GM18520 (cell line): ENCODE data around the gene KRTAP5-8.
"Not testable (repeated sequence)": the region's sequence is repeated elsewhere in the genome, so short reads cannot be mapped to it uniquely, and the experiment has no call there.

Experiments
- ATAC-seq: cut with Tn5 transposase; IDR thresholded peaks from one replicate; pipeline ENCODE4 v1.9.1; 2021; ENCODE audit not compliant: unreplicated experiment

KRTAP5-8 gene

GRCh38 chr11:71505781-71506180 lies 32.0 kb upstream of the KRTAP5-8 start:
- no peak for ATAC-seq

GRCh38 chr11:71507102-71507501 lies 30.7 kb upstream of the KRTAP5-8 start:
- no peak for ATAC-seq

GRCh38 chr11:71518506-71519471 lies 19.0 kb upstream of the KRTAP5-8 start:
- no peak for ATAC-seq

GRCh38 chr11:71519546-71519945 lies 18.3 kb upstream of the KRTAP5-8 start:
- ATAC-seq = no peak

GRCh38 chr11:71525188-71525937 lies 12.5 kb upstream of the KRTAP5-8 start:
- ATAC-seq = no peak

GRCh38 chr11:71525938-71526495 lies 11.8 kb upstream of the KRTAP5-8 start:
- ATAC-seq = no peak

GRCh38 chr11:71526796-71527575 lies 10.8 kb upstream of the KRTAP5-8 start, which contains the start of gene KRTAP5-7:
Gene KRTAP5-7 (plus strand): TSS chr11:71527267. CDS start chr11:71527301, 34 bp downstream.
- not testable (repeated sequence) for ATAC-seq

- ATAC-seq = no peak
Observed at GRCh38 chr11:71527576-71528210, 10.1 kb upstream of the KRTAP5-8 start.

GRCh38 chr11:71530602-71531001 lies 7.2 kb upstream of the KRTAP5-8 start:
- no peak for ATAC-seq

- no peak for ATAC-seq
Observed at GRCh38 chr11:71532036-71532610, 5.7 kb upstream of the KRTAP5-8 start.

GRCh38 chr11:71534711-71535608 lies 2.9 kb upstream of the KRTAP5-8 start:
- ATAC-seq = not testable (repeated sequence)

- no peak for ATAC-seq
Observed at GRCh38 chr11:71535825-71536224, 2.0 kb upstream of the KRTAP5-8 start.

- ATAC-seq = no peak
Observed at GRCh38 chr11:71537537-71537936, 288 bp upstream of the KRTAP5-8 start.

GRCh38 chr11:71538666-71538990 lies 803 bp downstream of the KRTAP5-8 start:
- no peak for ATAC-seq

- no peak for ATAC-seq
Observed at GRCh38 chr11:71539017-71539416, 1.2 kb downstream of the KRTAP5-8 start.

- not testable (repeated sequence) for ATAC-seq
Observed at GRCh38 chr11:71539971-71540370, 2.1 kb downstream of the KRTAP5-8 start.

- not testable (repeated sequence) for ATAC-seq
Observed at GRCh38 chr11:71540521-71541304, 2.9 kb downstream of the KRTAP5-8 start.

GRCh38 chr11:71542382-71542781 lies 4.6 kb downstream of the KRTAP5-8 start:
- no peak for ATAC-seq
